Neural cell (in vitro differentiated cells): ENCODE measurements around the gene PARL. TPM values are rescaled to one million over a fixed set of nuclear protein-coding genes. Genes with fewer than 3 reads are reported as not detected.

Source experiments
- H2AFZ ChIP-seq: fragments of 200-600, 300-800 bp; sonication (generic), shearing (Covaris generic); 2 replicates; pipeline ENCODE4 v1.6.0; 2014; ENCODE audit warnings: low read depth, mild to moderate bottlenecking, antibody characterized with exemption, low read length, moderate library complexity
- H3F3A ChIP-seq: fragments of 200-600 bp; shearing (Covaris generic); 2 replicates; pipeline ENCODE4 v1.6.1; 2016; ENCODE audit warnings: mild to moderate bottlenecking, moderate library complexity, mixed read lengths, antibody characterized with exemption, low read length; ENCODE audit not compliant: insufficient read depth, poor library complexity, severe bottlenecking
- H3K27ac ChIP-seq: fragments of 200-600, 300-800 bp; sonication (generic), shearing (Covaris generic); 2 replicates; pipeline ENCODE4 v1.5.1; 2014; ENCODE audit warnings: mild to moderate bottlenecking, low read length, moderate library complexity
- H3K27me3 ChIP-seq: fragments of 300-800, 200-600 bp; sonication (generic), shearing (Covaris generic); 2 replicates; pipeline ENCODE4 v1.6.0; 2014; ENCODE audit warnings: mild to moderate bottlenecking, low read depth, low read length, moderate library complexity; ENCODE audit not compliant: insufficient read depth
- H3K36me3 ChIP-seq: fragments of 300-800, 200-600 bp; sonication (generic), shearing (Covaris generic); 2 replicates; pipeline ENCODE4 v1.5.1; 2014; ENCODE audit warnings: mild to moderate bottlenecking, antibody characterized with exemption, low read length, moderate library complexity; ENCODE audit not compliant: insufficient read depth
- H3K4me2 ChIP-seq: fragments of 300-800, 200-600 bp; sonication (generic), shearing (Covaris generic); 2 replicates; pipeline ENCODE4 v1.6.0; 2014; ENCODE audit warnings: mild to moderate bottlenecking, low read length
- H3K4me3 ChIP-seq: fragments of 300-800, 200-600 bp; sonication (generic), shearing (Covaris generic); 2 replicates; pipeline ENCODE4 v1.5.1; 2014; ENCODE audit warnings: mild to moderate bottlenecking, low read length, moderate library complexity
- H3K79me2 ChIP-seq: fragments of 200-600 bp; shearing (Covaris generic); replicated peaks from 2 replicates; pipeline ENCODE4 v1.6.0; 2014; ENCODE audit warnings: mild to moderate bottlenecking, low read length, moderate library complexity; ENCODE audit not compliant: insufficient read depth
- H3K9ac ChIP-seq: fragments of 300-800, 200-600 bp; sonication (generic), shearing (Covaris generic); 2 replicates; pipeline ENCODE4 v1.6.1; 2016; ENCODE audit warnings: mild to moderate bottlenecking, low read length, mixed read lengths
- H3K9me2 ChIP-seq: fragments of 200-600 bp; shearing (Covaris generic); 2 replicates; pipeline ENCODE4 v1.6.1; 2016; ENCODE audit warnings: mild to moderate bottlenecking, low read length, mixed read lengths; ENCODE audit not compliant: insufficient read depth
- H3K9me3 ChIP-seq: fragments of 200-600, 300-800 bp; sonication (generic), shearing (Covaris generic); 2 replicates; pipeline ENCODE4 v1.6.1; 2016; ENCODE audit warnings: mild to moderate bottlenecking, mixed run types, low read length, moderate library complexity, mixed read lengths
- H4K20me1 ChIP-seq: fragments of 200-600 bp; shearing (Covaris generic); 2 replicates; pipeline ENCODE4 v1.6.1; 2016; ENCODE audit warnings: mild to moderate bottlenecking, mixed run types; ENCODE audit not compliant: insufficient read depth
- EP300 ChIP-seq: fragments of 450-650 bp; conservative IDR thresholded peaks from 2 replicates; pipeline ENCODE4 v1.6.1; 2014; ENCODE audit warnings: antibody characterized with exemption, mild to moderate bottlenecking, moderate library complexity; ENCODE audit not compliant: poor library complexity, severe bottlenecking
- EZH2 ChIP-seq: fragments of 200-600, 300-800 bp; shearing (Covaris generic), sonication (generic); IDR thresholded peaks from 2 replicates; pipeline ENCODE4 v1.6.1; 2014; ENCODE audit warnings: antibody characterized with exemption, low read length, borderline replicate concordance, mild to moderate bottlenecking; ENCODE audit not compliant: insufficient read depth, poor library complexity, severe bottlenecking
- MXI1 ChIP-seq: fragments of 450-650 bp; conservative IDR thresholded peaks from 2 replicates; pipeline ENCODE4 v1.6.1; 2014; ENCODE audit warnings: antibody characterized with exemption, mild to moderate bottlenecking; ENCODE audit not compliant: poor library complexity, severe bottlenecking
- POLR2AphosphoS5 ChIP-seq: IDR thresholded peaks from 2 replicates; pipeline ENCODE4 v1.6.1; 2012
- RAD21 ChIP-seq: fragments of 450-650 bp; conservative IDR thresholded peaks from 2 replicates; pipeline ENCODE4 v1.6.1; 2014; ENCODE audit warnings: antibody characterized with exemption, mild to moderate bottlenecking, moderate library complexity
- SMC3 ChIP-seq: fragments of 450-650 bp; conservative IDR thresholded peaks from 2 replicates; pipeline ENCODE4 v1.6.1; 2014; ENCODE audit warnings: antibody characterized with exemption, mild to moderate bottlenecking, moderate library complexity; ENCODE audit not compliant: poor library complexity
- TAF1 ChIP-seq: IDR thresholded peaks from 2 replicates; pipeline ENCODE4 v1.6.1; 2012; ENCODE audit warnings: low read depth
- polyA plus RNA-seq: library from polyadenylated mRNA; depleted of rRNA; stranded (reverse); fragments of >200 nt; gene quantifications from 2 replicates; pipeline ENCODE4 v1.2.3, GENCODE V29; 2014
- TF ChIP-seq, protein P1 (sequence below): IDR thresholded peaks from 2 replicates; pipeline ENCODE4 v1.6.1; 2012; ENCODE audit warnings: borderline replicate concordance
- TF ChIP-seq, protein P2 (sequence below): fragments of 450-650 bp; IDR thresholded peaks from 2 replicates; pipeline ENCODE4 v1.5.1; 2014; ENCODE audit warnings: antibody characterized with exemption, mild to moderate bottlenecking, moderate library complexity; ENCODE audit not compliant: poor library complexity, severe bottlenecking

The PARL gene
- polyA plus RNA-seq, 1 donor from 2014 or later: 59.2 TPM

DNA sequence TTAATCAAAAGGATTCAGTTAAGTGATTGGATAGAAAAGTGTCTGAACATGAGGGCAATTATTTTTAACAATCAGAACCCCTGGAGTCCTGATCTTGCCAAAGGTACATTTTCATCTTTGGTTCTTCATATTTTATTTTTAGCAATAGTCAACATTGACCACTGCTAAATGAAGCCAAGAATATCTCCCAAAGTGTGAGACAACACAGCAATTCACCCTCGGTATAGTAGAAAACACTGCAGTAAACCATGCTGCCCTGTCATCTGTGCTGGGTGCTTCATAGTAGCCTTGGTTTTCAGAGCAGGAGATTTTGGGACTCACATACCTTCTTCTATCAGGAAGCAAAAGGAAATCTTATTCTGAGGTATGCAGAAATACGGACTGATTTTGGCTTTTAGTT, 47.2 kb upstream of the PARL start:
- H3K79me2 ChIP-seq: no peaks in the 10 kb centered on the region
- no peaks in the 10 kb centered on the region for H4K20me1 ChIP-seq
- no peaks in the 10 kb centered on the region for H3K27me3 ChIP-seq
- H3K36me3 ChIP-seq: peaks cover 4% of the 10 kb centered on the region
- no peak overlapping the region for H2AFZ ChIP-seq
- no peaks in the 10 kb centered on the region for H3F3A ChIP-seq
- no peak overlapping the region for H3K27ac ChIP-seq
- TF ChIP-seq RAD21: no peak
- TF ChIP-seq EP300: no peak
- TF ChIP-seq TAF1: no peak
- TF ChIP-seq MXI1: no peak
- TF ChIP-seq, protein P1, sequence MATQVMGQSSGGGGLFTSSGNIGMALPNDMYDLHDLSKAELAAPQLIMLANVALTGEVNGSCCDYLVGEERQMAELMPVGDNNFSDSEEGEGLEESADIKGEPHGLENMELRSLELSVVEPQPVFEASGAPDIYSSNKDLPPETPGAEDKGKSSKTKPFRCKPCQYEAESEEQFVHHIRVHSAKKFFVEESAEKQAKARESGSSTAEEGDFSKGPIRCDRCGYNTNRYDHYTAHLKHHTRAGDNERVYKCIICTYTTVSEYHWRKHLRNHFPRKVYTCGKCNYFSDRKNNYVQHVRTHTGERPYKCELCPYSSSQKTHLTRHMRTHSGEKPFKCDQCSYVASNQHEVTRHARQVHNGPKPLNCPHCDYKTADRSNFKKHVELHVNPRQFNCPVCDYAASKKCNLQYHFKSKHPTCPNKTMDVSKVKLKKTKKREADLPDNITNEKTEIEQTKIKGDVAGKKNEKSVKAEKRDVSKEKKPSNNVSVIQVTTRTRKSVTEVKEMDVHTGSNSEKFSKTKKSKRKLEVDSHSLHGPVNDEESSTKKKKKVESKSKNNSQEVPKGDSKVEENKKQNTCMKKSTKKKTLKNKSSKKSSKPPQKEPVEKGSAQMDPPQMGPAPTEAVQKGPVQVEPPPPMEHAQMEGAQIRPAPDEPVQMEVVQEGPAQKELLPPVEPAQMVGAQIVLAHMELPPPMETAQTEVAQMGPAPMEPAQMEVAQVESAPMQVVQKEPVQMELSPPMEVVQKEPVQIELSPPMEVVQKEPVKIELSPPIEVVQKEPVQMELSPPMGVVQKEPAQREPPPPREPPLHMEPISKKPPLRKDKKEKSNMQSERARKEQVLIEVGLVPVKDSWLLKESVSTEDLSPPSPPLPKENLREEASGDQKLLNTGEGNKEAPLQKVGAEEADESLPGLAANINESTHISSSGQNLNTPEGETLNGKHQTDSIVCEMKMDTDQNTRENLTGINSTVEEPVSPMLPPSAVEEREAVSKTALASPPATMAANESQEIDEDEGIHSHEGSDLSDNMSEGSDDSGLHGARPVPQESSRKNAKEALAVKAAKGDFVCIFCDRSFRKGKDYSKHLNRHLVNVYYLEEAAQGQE: no peak
- TF ChIP-seq, protein P2, sequence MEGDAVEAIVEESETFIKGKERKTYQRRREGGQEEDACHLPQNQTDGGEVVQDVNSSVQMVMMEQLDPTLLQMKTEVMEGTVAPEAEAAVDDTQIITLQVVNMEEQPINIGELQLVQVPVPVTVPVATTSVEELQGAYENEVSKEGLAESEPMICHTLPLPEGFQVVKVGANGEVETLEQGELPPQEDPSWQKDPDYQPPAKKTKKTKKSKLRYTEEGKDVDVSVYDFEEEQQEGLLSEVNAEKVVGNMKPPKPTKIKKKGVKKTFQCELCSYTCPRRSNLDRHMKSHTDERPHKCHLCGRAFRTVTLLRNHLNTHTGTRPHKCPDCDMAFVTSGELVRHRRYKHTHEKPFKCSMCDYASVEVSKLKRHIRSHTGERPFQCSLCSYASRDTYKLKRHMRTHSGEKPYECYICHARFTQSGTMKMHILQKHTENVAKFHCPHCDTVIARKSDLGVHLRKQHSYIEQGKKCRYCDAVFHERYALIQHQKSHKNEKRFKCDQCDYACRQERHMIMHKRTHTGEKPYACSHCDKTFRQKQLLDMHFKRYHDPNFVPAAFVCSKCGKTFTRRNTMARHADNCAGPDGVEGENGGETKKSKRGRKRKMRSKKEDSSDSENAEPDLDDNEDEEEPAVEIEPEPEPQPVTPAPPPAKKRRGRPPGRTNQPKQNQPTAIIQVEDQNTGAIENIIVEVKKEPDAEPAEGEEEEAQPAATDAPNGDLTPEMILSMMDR: no peak
- TF ChIP-seq POLR2AphosphoS5: no peak
- TF ChIP-seq EZH2: no peak
- TF ChIP-seq SMC3: no peak
- H3K9me2 ChIP-seq: no peaks in the 10 kb centered on the region
- no peak overlapping the region for H3K4me3 ChIP-seq
- no peaks in the 10 kb centered on the region for H3K9me3 ChIP-seq
- no peak overlapping the region for H3K9ac ChIP-seq
- no peak overlapping the region for H3K4me2 ChIP-seq

DNA sequence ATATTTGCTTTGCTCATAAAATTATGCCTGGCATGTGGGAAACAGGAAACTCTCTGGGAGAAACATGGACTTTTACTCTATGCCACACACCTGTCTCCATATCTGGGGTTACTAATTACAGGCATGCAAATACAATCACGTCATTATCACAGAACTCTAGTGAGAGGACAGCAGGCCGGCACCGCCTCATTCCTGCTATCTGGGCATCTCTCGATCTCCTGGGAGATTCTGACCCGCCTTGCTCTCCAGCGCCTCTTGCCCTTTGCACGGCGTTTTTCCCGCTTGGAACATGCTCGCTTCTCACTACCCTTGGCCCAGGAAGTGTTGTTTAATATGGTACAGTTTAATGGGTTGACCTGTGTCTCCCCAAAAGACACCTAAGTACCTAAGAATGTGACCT, 45.4 kb upstream of the PARL start:
- H3K79me2 ChIP-seq: no peaks in the 10 kb centered on the region
- H3K4me2 ChIP-seq: no peak overlapping the region
- no peak for TF ChIP-seq POLR2AphosphoS5
- no peak for TF ChIP-seq EZH2
- TF ChIP-seq, protein P2: no peak
- TF ChIP-seq, protein P1: no peak
- TF ChIP-seq SMC3: no peak
- TF ChIP-seq TAF1: no peak
- TF ChIP-seq RAD21: no peak
- TF ChIP-seq MXI1: no peak
- no peak for TF ChIP-seq EP300
- no peaks in the 10 kb centered on the region for H4K20me1 ChIP-seq
- H3K9ac ChIP-seq: no peak overlapping the region
- H3F3A ChIP-seq: no peaks in the 10 kb centered on the region
- H3K9me3 ChIP-seq: no peaks in the 10 kb centered on the region
- H3K9me2 ChIP-seq: no peaks in the 10 kb centered on the region
- no peaks in the 10 kb centered on the region for H3K27me3 ChIP-seq
- no peak overlapping the region for H3K4me3 ChIP-seq
- H2AFZ ChIP-seq: no peak overlapping the region
- H3K27ac ChIP-seq: no peak overlapping the region
- peaks cover 4% of the 10 kb centered on the region for H3K36me3 ChIP-seq
